ENCODE data around the gene SUN2. TPM values are rescaled to one million over a fixed set of nuclear protein-coding genes. Genes with fewer than 3 reads are reported as not detected.

SUN2 gene
- total and polyA plus RNA-seq, 10 of the 15 experiments (the other 5 are each of a cell fraction or from before 2014, with no cell fraction given) = 0.18 to 107 (median 35.9) TPM

DNA sequence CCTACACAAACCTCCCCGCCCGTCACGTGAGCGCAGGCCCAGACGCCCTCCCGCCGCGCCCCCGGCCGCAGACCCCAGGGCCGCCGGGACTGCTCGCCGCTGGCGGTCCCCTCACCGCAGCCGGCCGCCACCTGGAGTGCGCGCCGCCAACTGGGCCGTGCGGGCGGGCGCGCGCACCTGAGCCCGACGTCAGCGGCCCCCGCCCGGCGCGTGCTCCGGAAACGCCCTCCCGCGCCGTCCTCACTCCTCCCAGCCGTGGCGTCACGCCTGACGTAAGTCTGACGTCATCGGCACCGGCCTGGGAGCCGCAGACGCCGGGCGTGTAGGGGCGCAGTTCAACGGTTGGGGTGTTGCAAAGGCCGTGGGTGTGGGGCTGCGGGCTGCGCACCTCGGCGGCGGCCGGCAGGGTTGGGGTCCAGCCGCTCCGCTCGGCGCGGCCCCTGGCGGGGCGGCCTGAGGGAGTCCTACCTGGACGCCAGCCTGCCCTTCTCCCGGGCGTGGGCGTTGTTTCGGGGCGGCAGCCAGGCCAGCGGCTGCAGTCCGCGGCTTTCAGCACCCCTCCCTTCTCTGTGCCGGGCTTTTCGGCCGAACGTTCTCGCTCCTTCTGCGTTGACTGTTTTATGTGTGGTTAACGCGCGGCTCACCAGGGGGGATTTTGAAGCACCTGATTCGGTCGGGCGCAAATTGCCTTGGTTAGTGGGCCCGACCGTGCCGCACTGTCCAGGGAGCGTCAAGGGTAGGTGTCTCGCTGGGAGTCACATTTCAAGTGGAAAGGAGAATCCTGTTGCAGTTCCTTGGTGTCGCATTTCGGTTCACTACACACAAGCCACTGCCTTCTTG is 54.8 kb downstream of the SUN2 start, which contains the start of gene JOSD1:
Gene JOSD1, minus strand, starts transcription at position 155 of the 840 bp plus-strand sequence. CDS start 956 bp downstream, outside the sequence.
- no peaks in the 10 kb centered on the region for H3K9me3 ChIP-seq (replicated peaks; ENCODE audit: control insufficient read depth, insufficient read depth, low read length)
- peak within 1 kb of the TSS; percentile 85 for H3K4me2 ChIP-seq (ENCODE audit: control insufficient read depth, insufficient read depth)
- intact Hi-C loops (cut with micrococcal nuclease; ENCODE audit: unreplicated experiment) = loop anchor here (10.0 kb wide), 1 partner anchor 196 kb away; the partner anchor contains the start of gene DDX17
- peaks cover 12% of the 10 kb centered on the region for H3K4me1 ChIP-seq (ENCODE audit: control insufficient read depth, insufficient read depth, low read length)
- ChIA-PET CTCF (interaction anchor here (4.4 kb wide), 1 partner anchor 18 kb away, joined by 45 read pairs; the partner anchor contains the start of gene TOMM22), POLR2A (no interaction called here), RAD21 (ENCODE audit: unreplicated experiment) (interaction anchor here (1.8 kb wide), 1 partner anchor 19 kb away, joined by 12 read pairs; the partner anchor contains the start of gene TOMM22), SMC1A (ENCODE audit: uncharacterized antibody, unreplicated experiment) (interaction anchor here (1.8 to 6.3 kb wide), 2 partner anchors 18 to 27 kb away, joined by 5 to 43 read pairs; partner anchors contain the start of gene TOMM22)
- 0 out of 4 replicates have a peak, but pooled peaks cover 0 to 7% of the 10 kb centered on the region in 2 experiments for H3K36me3 ChIP-seq (ENCODE audit: control insufficient read depth in 2 of 2, insufficient read depth in 2 of 2, low read length in 1 of 2)
- peak; percentile 67 for DNase-seq (ENCODE audit: low read depth, low spot score)
- peak within 1 kb of the TSS; percentile 90 for H3K9ac ChIP-seq (ENCODE audit: control insufficient read depth, insufficient read depth, low read length)
- H2AFZ ChIP-seq (ENCODE audit: control insufficient read depth, low read depth, low read length) = peak within 1 kb of the TSS; percentile 79
- peak within 1 kb of the TSS; percentile 86 for H3K4me3 ChIP-seq
- peak within 1 kb of the TSS; percentile 89 for H3K27ac ChIP-seq (ENCODE audit: control insufficient read depth, insufficient read depth)
- WGBS (ENCODE audit: insufficient coverage, insufficient replicate concordance, low lambda C conversion rate, missing lambda C conversion rate) = under 1% methylated on average over 81 of the region's 94 CpGs
- H3K27me3 ChIP-seq (replicated peaks in 1 of 2; ENCODE audit: control insufficient read depth in 2 of 2, insufficient read depth in 2 of 2, low read length in 1 of 2) = no peaks in the 10 kb centered on the region
- no peak for FAIRE-seq
- H4K20me1 ChIP-seq (ENCODE audit: control insufficient read depth, insufficient read depth) = no peaks in the 10 kb centered on the region
- H3K79me2 ChIP-seq (ENCODE audit: control insufficient read depth, insufficient read depth, low read length) = peaks cover 48% of the 10 kb centered on the region
- in situ Hi-C loops (cut with MboI) = no loop called here
- ATAC-seq = peak; percentile 41
- BruUV-seq (replicated peaks) = TSS peak; percentile 90
- peak; percentile 84; the same call in 1 of the 2 replicates for TF ChIP-seq ZNF217 (IDR thresholded peaks at IDR 0.05)
- no peak for TF ChIP-seq RBBP5 (conservative IDR thresholded peaks at IDR 0.05)
- TF ChIP-seq, protein P1, sequence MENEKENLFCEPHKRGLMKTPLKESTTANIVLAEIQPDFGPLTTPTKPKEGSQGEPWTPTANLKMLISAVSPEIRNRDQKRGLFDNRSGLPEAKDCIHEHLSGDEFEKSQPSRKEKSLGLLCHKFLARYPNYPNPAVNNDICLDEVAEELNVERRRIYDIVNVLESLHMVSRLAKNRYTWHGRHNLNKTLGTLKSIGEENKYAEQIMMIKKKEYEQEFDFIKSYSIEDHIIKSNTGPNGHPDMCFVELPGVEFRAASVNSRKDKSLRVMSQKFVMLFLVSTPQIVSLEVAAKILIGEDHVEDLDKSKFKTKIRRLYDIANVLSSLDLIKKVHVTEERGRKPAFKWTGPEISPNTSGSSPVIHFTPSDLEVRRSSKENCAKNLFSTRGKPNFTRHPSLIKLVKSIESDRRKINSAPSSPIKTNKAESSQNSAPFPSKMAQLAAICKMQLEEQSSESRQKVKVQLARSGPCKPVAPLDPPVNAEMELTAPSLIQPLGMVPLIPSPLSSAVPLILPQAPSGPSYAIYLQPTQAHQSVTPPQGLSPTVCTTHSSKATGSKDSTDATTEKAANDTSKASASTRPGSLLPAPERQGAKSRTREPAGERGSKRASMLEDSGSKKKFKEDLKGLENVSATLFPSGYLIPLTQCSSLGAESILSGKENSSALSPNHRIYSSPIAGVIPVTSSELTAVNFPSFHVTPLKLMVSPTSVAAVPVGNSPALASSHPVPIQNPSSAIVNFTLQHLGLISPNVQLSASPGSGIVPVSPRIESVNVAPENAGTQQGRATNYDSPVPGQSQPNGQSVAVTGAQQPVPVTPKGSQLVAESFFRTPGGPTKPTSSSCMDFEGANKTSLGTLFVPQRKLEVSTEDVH (IDR thresholded peaks at IDR 0.05; ENCODE audit: low read depth, partially characterized antibody) = no peak
- TF ChIP-seq SPI1 (IDR thresholded peaks at IDR 0.05; ENCODE audit: borderline replicate concordance, insufficient read depth, low read depth, low read length) = no peak
- no peak for TF ChIP-seq GABPA (IDR thresholded peaks at IDR 0.05; ENCODE audit: low read depth)
- TF ChIP-seq, protein P2, sequence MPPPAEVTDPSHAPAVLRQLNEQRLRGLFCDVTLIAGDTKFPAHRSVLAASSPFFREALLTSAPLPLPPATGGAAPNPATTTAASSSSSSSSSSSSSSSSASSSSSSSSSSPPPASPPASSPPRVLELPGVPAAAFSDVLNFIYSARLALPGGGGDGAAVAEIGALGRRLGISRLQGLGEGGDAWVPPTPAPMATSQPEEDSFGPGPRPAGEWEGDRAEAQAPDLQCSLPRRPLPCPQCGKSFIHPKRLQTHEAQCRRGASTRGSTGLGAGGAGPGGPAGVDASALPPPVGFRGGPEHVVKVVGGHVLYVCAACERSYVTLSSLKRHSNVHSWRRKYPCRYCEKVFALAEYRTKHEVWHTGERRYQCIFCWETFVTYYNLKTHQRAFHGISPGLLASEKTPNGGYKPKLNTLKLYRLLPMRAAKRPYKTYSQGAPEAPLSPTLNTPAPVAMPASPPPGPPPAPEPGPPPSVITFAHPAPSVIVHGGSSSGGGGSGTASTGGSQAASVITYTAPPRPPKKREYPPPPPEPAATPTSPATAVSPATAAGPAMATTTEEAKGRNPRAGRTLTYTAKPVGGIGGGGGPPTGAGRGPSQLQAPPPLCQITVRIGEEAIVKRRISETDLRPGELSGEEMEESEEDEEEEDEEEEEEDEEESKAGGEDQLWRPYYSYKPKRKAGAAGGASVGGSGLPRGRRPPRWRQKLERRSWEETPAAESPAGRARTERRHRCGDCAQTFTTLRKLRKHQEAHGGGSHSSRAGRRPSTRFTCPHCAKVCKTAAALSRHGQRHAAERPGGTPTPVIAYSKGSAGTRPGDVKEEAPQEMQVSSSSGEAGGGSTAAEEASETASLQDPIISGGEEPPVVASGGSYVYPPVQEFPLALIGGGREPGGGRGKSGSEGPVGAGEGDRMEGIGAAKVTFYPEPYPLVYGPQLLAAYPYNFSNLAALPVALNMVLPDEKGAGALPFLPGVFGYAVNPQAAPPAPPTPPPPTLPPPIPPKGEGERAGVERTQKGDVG (CRISPR knock-in tag; IDR thresholded peaks at IDR 0.05) = peak; percentile 69; the same call in 1 of the 2 replicates
- TF ChIP-seq STAT1 (conservative IDR thresholded peaks at IDR 0.05) = peak; percentile 70; the same call in 1 of the 2 replicates
- peak; percentile 95 for TF ChIP-seq JUND (IDR thresholded peaks at IDR 0.05; ENCODE audit: low read depth, low read length)
- TF ChIP-seq SMC3 (IDR thresholded peaks at IDR 0.05; ENCODE audit: borderline replicate concordance, low read length) = no peak
- no peak for TF ChIP-seq NFYB (IDR thresholded peaks at IDR 0.05; ENCODE audit: insufficient read depth, low read depth, low read length)
- TF ChIP-seq MTA3 (IDR thresholded peaks at IDR 0.05; ENCODE audit: borderline replicate concordance, low read length) = no peak
- TF ChIP-seq MYB (IDR thresholded peaks at IDR 0.05; ENCODE audit: borderline replicate concordance, low read depth, low read length) = peak; percentile 65; the same call in 1 of the 2 replicates
- TF ChIP-seq FOXM1 (IDR thresholded peaks at IDR 0.05; ENCODE audit: low read depth, low read length) = no peak
- no peak for TF ChIP-seq CHD1 (IDR thresholded peaks at IDR 0.05; ENCODE audit: low read depth, low read length)
- TF ChIP-seq EZH2 (IDR thresholded peaks at IDR 0.05; ENCODE audit: borderline replicate concordance, control insufficient read depth, low read depth, low read length) = no peak
- TF ChIP-seq GATAD2B (conservative IDR thresholded peaks at IDR 0.05; ENCODE audit: low read depth) = peak; percentile 98

Data from GM12878 (cell line).